PC-9 (cell line): ENCODE measurements around the gene SCGB3A2. TPM values are rescaled to one million over a fixed set of nuclear protein-coding genes. Genes with fewer than 3 reads are reported as not detected.

Source experiments
- Bru-seq: library from RNA; stranded (reverse); fragments of 400-500 nt; gene quantifications from one replicate; lab custom pipeline; 2021; lab: Mats Ljungman, UMichigan
- BruChase-seq, 2 experiments: library from RNA; stranded (reverse); fragments of 400-500 nt; gene quantifications; one replicate each; lab custom pipeline; 2021; lab: Mats Ljungman, UMichigan
- BruUV-seq: library from RNA; stranded (reverse); fragments of 400-500 nt; replicated peaks from 2 replicates; lab custom pipeline; 2021; lab: Mats Ljungman, UMichigan
- CTCF ChIA-PET: fragments of 300-600 bp; sonication (Branson Sonifier 250); formaldehyde crosslinking; loops from one replicate; lab custom pipeline; 2022; ENCODE audit warnings: antibody characterized with exemption; lab: Charles Lee
- POLR2A ChIA-PET: fragments of 300-600 bp; sonication (Branson Sonifier 250); formaldehyde crosslinking; loops from one replicate; lab custom pipeline; 2022; ENCODE audit warnings: antibody characterized with exemption; ENCODE audit not compliant: unreplicated experiment; lab: Charles Lee
- DNase-seq, 2 experiments: peaks; one replicate each; pipeline versions ENCODE4 v3.0.0 to v3.0.0-alpha.2; 2015 to 2022; ENCODE audit warnings: mixed read lengths in 1 of 2
- H2AFZ ChIP-seq: fragments of 200-600 bp; sonication (generic); 2 replicates; pipeline ENCODE4 v1.8.1; 2017; ENCODE audit warnings: antibody characterized with exemption
- H3F3A ChIP-seq: fragments of 200-600 bp; sonication (generic); 2 replicates; pipeline ENCODE4 v1.8.1; 2017; ENCODE audit warnings: antibody characterized with exemption, mild to moderate bottlenecking, low read depth; ENCODE audit not compliant: insufficient read depth
- H3K27ac ChIP-seq: fragments of 200-600 bp; sonication (generic); 2 replicates; pipeline ENCODE4 v1.6.1; 2016; ENCODE audit warnings: mixed run types
- H3K27me3 ChIP-seq: fragments of 200-600 bp; sonication (generic); 2 replicates; pipeline ENCODE4 v1.6.1; 2016; ENCODE audit warnings: low read depth, mixed run types; ENCODE audit not compliant: insufficient read depth
- H3K36me3 ChIP-seq: fragments of 200-600 bp; sonication (generic); 2 replicates; pipeline ENCODE4 v1.6.1; 2016; ENCODE audit warnings: low read depth, mixed run types
- H3K4me1 ChIP-seq: fragments of 200-600 bp; sonication (generic); replicated peaks from 2 replicates; pipeline ENCODE4 v1.6.1; 2016; ENCODE audit warnings: mixed run types; ENCODE audit not compliant: insufficient read depth
- H3K4me2 ChIP-seq: fragments of 200-600 bp; sonication (generic); 2 replicates; pipeline ENCODE4 v1.6.1; 2017; ENCODE audit warnings: mixed run types
- H3K4me3 ChIP-seq: fragments of 200-600 bp; sonication (generic); 2 replicates; pipeline ENCODE4 v1.6.1; 2016; ENCODE audit warnings: mixed run types
- H3K79me2 ChIP-seq: fragments of 200-600 bp; sonication (generic); 2 replicates; pipeline ENCODE4 v1.6.1; 2017; ENCODE audit warnings: low read depth, mixed run types
- H3K9me2 ChIP-seq: fragments of 200-600 bp; sonication (generic); 2 replicates; pipeline ENCODE4 v1.8.1; 2017; ENCODE audit warnings: mild to moderate bottlenecking; ENCODE audit not compliant: insufficient read depth
- H3K9me3 ChIP-seq: fragments of 200-600 bp; sonication (generic); 2 replicates; pipeline ENCODE4 v1.8.1; 2016; ENCODE audit warnings: low read depth; ENCODE audit not compliant: insufficient read depth
- H4K20me1 ChIP-seq: fragments of 200-600 bp; sonication (generic); 2 replicates; pipeline ENCODE4 v1.8.1; 2017; ENCODE audit not compliant: insufficient read depth
- CTCF ChIP-seq: fragments of 200-600 bp; sonication (generic); conservative IDR thresholded peaks from 2 replicates; pipeline ENCODE4 v1.6.1; 2017; ENCODE audit warnings: mixed run types, antibody characterized with exemption, mild to moderate bottlenecking, moderate library complexity
- EZH2 ChIP-seq: fragments of 200-600 bp; sonication (generic); IDR thresholded peaks from 2 replicates; pipeline ENCODE4 v1.8.0; 2017; ENCODE audit warnings: antibody characterized with exemption, low read depth
- intact Hi-C: fragments of 100-400 bp; cut with micrococcal nuclease; formaldehyde crosslinking; loops from one replicate; pipeline ENCODE4 v1.10.0; 2022; ENCODE audit not compliant: unreplicated experiment
- long read RNA-seq: library from polyadenylated mRNA; stranded (forward); transcript quantifications from one replicate; pipeline ENCODE4 v2.0.0, GENCODE V29; 2022
- total RNA-seq: library from RNA; stranded (reverse); gene quantifications from 2 replicates; pipeline ENCODE4 v1.2.3, GENCODE V29; 2021

SCGB3A2 gene, protein sequence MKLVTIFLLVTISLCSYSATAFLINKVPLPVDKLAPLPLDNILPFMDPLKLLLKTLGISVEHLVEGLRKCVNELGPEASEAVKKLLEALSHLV
- total RNA-seq = not detected in 2 replicates
- not detected for Bru-seq, nascent RNA
- not detected for BruChase-seq, experiment 1, labeled RNA remaining after a 2-hour chase
- not detected for BruChase-seq, experiment 2, labeled RNA remaining after a 6-hour chase
- long read RNA-seq = 0 reads

GRCh38 chr5:147878066-147878759 is at the start of gene SCGB3A2:
Gene SCGB3A2, plus strand, starts transcription at chr5:147878711. Its CDS starts 93 bp downstream, at chr5:147878804.
- Histone ChIP-seq H3K9me2 (no peaks in the 10 kb centered on the region), H3K36me3 (no peaks in the 10 kb centered on the region), H2AFZ (no peak within 1 kb of the TSS), H3K27ac (no peak within 1 kb of the TSS), H3K4me3 (no peak within 1 kb of the TSS), H3K4me1 (no peaks in the 10 kb centered on the region), H3K27me3 (no peaks in the 10 kb centered on the region), H3F3A (no peaks in the 10 kb centered on the region), H3K9me3 (no peaks in the 10 kb centered on the region), H3K4me2 (no peak within 1 kb of the TSS), H4K20me1 (no peaks in the 10 kb centered on the region), H3K79me2 (no peaks in the 10 kb centered on the region)
- intact Hi-C loops = no loop called here
- TF ChIP-seq EZH2 = no peak
- TF ChIP-seq CTCF = no peak
- CTCF ChIA-PET = no interaction called here
- no TSS peak for BruUV-seq
- DNase-seq = no peak
- POLR2A ChIA-PET = no interaction called here

DNA sequence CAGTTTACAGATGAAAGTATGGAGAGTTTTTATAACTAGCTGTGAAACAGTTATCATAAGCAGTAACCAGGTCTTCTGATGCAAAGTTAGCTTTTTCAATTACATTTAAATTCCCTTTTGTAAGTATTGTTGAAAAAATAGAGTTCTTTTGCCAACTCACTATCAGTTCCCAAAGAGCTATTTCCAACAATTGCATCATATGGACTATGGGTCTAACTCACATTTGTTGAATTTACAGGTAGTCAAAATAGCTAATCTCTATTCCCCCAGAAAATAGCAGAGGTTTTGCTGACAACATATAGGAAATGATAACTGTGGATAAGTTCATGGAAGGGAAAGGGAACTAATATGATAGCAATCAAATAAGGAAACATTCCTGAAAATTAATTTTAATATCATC is 48.5 kb upstream of the SCGB3A2 start:
- no TSS peak for BruUV-seq
- Histone ChIP-seq H3K27me3 (peaks cover 40% of the 10 kb centered on the region), H3K79me2 (no peaks in the 10 kb centered on the region), H3K4me3 (no peak overlapping the region), H3K4me1 (peaks cover 4% of the 10 kb centered on the region; the same call in 1 of the 2 replicates), H3F3A (no peaks in the 10 kb centered on the region; the same call in 1 of the 2 replicates), H2AFZ (no peak overlapping the region), H3K9me2 (no peaks in the 10 kb centered on the region), H3K4me2 (no peak overlapping the region), H3K9me3 (no peaks in the 10 kb centered on the region), H3K36me3 (no peaks in the 10 kb centered on the region), H4K20me1 (no peaks in the 10 kb centered on the region), H3K27ac (no peak overlapping the region)
- intact Hi-C loops = no loop called here
- TF ChIP-seq EZH2 = no peak
- no peak for TF ChIP-seq CTCF
- ChIA-PET CTCF (no interaction called here), POLR2A (no interaction called here)
- DNase-seq = no peak

- ChIA-PET CTCF (no interaction called here), POLR2A (no interaction called here)
- no peak within 1 kb of the TSS for H2AFZ ChIP-seq
- H3K4me2 ChIP-seq = no peak within 1 kb of the TSS
- H3K36me3 ChIP-seq = no peaks in the 10 kb centered on the region
- H4K20me1 ChIP-seq = no peaks in the 10 kb centered on the region
- no peaks in the 10 kb centered on the region for H3K9me2 ChIP-seq
- H3K27me3 ChIP-seq = peaks cover 37% of the 10 kb centered on the region
- no peaks in the 10 kb centered on the region for H3K9me3 ChIP-seq
- H3K27ac ChIP-seq = no peak within 1 kb of the TSS
- DNase-seq = no peak
- TF ChIP-seq EZH2 (no peak), CTCF (no peak)
- H3K4me1 ChIP-seq = peaks cover 16% of the 10 kb centered on the region
- no peaks in the 10 kb centered on the region for H3K79me2 ChIP-seq
- intact Hi-C loops = no loop called here
- H3K4me3 ChIP-seq = no peak within 1 kb of the TSS
- no peaks in the 10 kb centered on the region; the same call in 1 of the 2 replicates for H3F3A ChIP-seq
- BruUV-seq = no TSS peak
These were observed 47.0 kb upstream of the SCGB3A2 start, which contains the start of gene SPINK1 for GRCh38 chr5:147831465-147831864. Gene SPINK1, minus strand, starts transcription at chr5:147831671. Its CDS starts 94 bp downstream, at chr5:147831577.
